Neutrophil (primary cell): Measurements from ENCODE around the gene UNKL.

Experiments used
- H3K27ac ChIP-seq: fragments of 200-600 bp; sonication (generic); 2 replicates; pipeline ENCODE4 v1.5.1; 2016; ENCODE audit warnings: mild to moderate bottlenecking, moderate library complexity
- H3K27me3 ChIP-seq: fragments of 200-600 bp; sonication (generic); 2 replicates; pipeline ENCODE4 v1.6.0; 2016; ENCODE audit warnings: mild to moderate bottlenecking
- H3K36me3 ChIP-seq: fragments of 200-600 bp; sonication (generic); 2 replicates; pipeline ENCODE4 v1.5.1; 2017
- H3K4me1 ChIP-seq, 2 experiments: fragments of 200-600 bp in 1 of 2; sonication (generic) in 1 of 2; 1 replicate in 1 of 2; 2 replicates in 1 of 2; pipeline versions ENCODE4 v1.5.1 to v1.6.1; 2013 to 2016; ENCODE audit warnings: low read depth in 1 of 2, low read length in 1 of 2, mild to moderate bottlenecking in 1 of 2, moderate library complexity in 1 of 2; ENCODE audit not compliant: control insufficient read depth in 1 of 2, insufficient read depth in 1 of 2
- H3K4me3 ChIP-seq, 2 experiments: fragments of 200-600 bp in 1 of 2; sonication (generic) in 1 of 2; 1 replicate in 1 of 2; 2 replicates in 1 of 2; pipeline ENCODE4 v1.5.1; 2013 to 2016; ENCODE audit warnings: low read depth in 1 of 2, low read length in 1 of 2, mild to moderate bottlenecking in 1 of 2, moderate library complexity in 1 of 2
- H3K9me3 ChIP-seq: fragments of 200-600 bp; sonication (generic); 2 replicates; pipeline ENCODE4 v1.5.1; 2016
- TF ChIP-seq, protein P1 (sequence below): fragments of 200-600 bp; sonication (generic); IDR thresholded peaks from 2 replicates; pipeline ENCODE4 v1.5.1; 2016; ENCODE audit warnings: antibody characterized with exemption

Gene UNKL

DNA sequence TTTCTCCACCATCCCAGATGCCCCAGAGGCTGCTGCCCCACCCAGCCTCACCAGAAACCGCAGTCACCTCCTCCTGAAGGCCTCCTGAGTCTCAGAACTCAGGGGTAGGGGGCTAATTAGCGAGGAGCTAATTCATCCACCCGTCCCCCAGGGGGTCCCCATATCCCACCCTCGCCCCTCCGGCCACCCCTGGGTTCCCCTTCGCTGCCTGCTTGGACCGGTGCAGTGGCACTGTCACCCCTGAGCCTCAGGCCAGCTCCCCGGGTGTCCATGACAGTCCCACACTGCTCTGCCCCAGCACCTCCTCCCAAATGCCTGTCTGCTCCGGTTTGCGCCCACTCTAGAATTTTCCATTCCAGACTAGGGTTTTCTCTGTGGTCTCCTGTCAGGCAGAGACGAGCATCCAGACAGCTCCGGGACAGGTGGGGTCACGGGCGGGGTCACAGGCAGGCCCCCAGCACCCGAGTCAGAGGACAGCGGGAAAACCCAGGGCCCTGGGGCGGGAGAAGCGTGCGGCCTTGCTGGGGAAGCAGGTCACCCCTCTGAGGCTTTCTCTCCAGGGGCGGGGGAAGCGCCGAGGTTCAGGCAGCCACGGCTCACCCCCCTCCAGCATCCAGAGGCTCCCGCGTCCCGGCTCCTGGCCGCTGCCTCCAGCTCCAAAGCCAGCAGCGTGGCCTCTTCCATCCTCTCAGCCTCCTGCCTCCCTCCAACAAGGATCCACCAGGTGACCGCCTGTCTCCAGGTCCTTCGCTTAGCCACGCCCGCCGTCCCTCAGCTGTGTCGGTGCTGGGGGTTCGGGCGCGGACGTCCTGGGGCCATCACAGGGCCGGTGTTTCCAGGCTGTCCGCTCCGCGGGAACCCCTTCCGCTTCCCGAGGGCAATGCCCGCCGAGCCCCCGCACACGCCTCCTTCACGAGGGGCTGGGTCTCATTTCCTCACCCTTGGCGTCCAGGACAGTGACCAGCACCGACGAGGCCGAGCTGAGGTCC lies 13.3 kb upstream of the UNKL start:
- Histone ChIP-seq H3K4me3 (no peak overlapping the region), H3K4me1 (peaks cover 0 to 3% of the 10 kb centered on the region in 2 experiments), H3K27me3 (peaks cover 50% of the 10 kb centered on the region), H3K9me3 (no peaks in the 10 kb centered on the region), H3K27ac (no peak overlapping the region), H3K36me3 (no peaks in the 10 kb centered on the region)
- TF ChIP-seq, protein P1, sequence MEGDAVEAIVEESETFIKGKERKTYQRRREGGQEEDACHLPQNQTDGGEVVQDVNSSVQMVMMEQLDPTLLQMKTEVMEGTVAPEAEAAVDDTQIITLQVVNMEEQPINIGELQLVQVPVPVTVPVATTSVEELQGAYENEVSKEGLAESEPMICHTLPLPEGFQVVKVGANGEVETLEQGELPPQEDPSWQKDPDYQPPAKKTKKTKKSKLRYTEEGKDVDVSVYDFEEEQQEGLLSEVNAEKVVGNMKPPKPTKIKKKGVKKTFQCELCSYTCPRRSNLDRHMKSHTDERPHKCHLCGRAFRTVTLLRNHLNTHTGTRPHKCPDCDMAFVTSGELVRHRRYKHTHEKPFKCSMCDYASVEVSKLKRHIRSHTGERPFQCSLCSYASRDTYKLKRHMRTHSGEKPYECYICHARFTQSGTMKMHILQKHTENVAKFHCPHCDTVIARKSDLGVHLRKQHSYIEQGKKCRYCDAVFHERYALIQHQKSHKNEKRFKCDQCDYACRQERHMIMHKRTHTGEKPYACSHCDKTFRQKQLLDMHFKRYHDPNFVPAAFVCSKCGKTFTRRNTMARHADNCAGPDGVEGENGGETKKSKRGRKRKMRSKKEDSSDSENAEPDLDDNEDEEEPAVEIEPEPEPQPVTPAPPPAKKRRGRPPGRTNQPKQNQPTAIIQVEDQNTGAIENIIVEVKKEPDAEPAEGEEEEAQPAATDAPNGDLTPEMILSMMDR: no peak

DNA sequence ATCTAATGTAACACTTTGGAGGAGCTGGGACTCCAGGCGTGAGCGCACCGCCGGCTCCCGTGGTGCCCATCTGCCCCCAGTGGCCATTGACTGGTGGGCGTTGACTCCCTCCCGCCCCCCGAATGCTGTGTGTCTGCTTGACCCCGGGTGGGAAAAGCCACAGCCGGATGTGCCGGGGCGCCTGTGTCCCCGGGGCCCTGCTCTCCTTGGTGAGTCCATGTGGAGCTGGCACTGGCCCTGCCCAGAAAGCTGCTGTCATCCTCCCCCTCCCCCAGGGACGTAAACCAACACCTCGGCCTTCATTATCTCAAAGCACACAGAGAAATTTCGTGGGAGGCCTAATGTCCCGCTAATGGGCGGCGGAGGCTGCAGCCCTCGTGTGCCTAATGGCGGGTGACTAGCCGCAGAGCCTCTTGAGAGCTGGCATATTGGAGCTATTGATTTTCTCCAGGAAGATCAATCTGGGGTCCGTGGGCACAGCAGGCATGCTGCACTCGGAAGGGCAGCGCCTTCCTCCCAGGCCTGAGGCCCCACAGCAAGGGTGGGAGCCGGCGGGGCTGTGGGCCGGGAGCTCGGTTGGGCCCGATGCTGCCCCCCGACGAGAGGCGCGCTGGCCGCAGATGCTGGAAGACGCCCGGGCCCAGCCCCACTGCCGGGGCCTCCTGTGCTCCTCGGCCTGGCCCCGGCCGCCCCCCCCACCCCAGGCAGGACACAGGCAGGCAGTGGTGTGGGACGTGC lies 12.4 kb upstream of the UNKL start:
- no peak overlapping the region for H3K4me3 ChIP-seq
- H3K36me3 ChIP-seq: no peaks in the 10 kb centered on the region
- H3K27me3 ChIP-seq: peaks cover 42% of the 10 kb centered on the region
- no peak overlapping the region for H3K27ac ChIP-seq
- TF ChIP-seq, protein P1: no peak
- H3K4me1 ChIP-seq: peaks cover 0 to 3% of the 10 kb centered on the region in 2 experiments
- no peaks in the 10 kb centered on the region for H3K9me3 ChIP-seq

DNA sequence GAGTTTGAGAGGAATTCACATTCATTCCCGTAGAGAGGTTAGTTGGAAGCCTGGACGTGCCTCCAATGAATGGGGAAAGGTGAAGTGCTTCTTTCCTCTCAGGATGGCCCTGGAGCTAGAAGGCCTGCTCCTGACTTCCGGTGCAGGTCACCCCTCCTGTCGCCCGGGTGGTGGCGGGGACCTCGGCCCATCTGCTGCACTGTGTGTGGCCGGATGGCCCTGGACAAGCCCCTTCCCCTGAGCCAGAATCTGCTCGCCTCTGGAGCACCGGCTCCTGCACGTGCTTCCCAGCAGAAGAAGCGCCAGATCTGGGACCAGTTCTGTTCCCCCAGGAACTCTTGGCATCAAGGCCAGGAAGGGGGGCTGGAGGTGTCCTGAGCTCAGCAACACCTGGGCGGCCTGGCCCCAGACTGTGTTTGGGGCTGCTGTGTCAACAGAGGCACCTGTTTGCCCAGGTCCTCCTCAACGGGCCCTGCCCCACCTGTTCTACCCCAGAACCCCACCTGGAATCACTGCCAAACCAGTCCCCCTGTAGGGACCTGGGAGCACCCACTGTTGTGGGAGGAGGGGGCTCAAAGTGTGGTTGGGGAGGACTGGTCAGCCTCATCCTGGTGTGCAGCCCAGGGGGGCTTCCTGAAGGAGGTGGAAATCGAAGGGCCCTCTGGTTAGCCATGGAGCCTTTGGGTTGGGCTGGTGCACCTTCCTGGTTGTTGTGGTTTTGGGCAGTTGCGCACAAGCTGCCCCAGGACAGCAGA lies 11.3 kb upstream of the UNKL start:
- Histone ChIP-seq H3K27ac (no peak overlapping the region), H3K4me3 (no peak overlapping the region), H3K9me3 (no peaks in the 10 kb centered on the region), H3K27me3 (peaks cover 30% of the 10 kb centered on the region), H3K4me1 (peaks cover 5 to 10% of the 10 kb centered on the region in 2 experiments), H3K36me3 (no peaks in the 10 kb centered on the region)
- TF ChIP-seq, protein P1: no peak

DNA sequence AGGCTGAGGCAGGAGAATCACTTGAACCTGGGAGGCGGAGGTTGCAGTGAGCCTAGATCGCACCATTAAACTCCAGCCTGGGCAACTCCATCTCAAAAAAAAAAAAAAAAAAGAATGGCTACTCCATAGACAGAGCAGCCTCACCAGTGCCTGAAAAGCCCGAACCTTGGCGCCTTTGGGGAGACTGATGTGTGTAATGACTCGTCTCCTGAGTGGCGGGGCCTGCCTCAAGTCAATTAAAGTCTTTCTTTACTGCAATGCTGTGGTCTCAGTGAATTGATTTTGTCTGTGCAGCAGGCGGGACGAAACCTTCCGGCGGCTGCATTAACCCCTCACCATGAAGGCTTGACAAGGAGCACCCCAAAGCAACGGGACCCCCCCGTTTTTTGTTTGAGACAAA lies 9.5 kb upstream of the UNKL start:
- no peaks in the 10 kb centered on the region for H3K36me3 ChIP-seq
- TF ChIP-seq, protein P1: no peak
- H3K4me3 ChIP-seq: no peak overlapping the region

DNA sequence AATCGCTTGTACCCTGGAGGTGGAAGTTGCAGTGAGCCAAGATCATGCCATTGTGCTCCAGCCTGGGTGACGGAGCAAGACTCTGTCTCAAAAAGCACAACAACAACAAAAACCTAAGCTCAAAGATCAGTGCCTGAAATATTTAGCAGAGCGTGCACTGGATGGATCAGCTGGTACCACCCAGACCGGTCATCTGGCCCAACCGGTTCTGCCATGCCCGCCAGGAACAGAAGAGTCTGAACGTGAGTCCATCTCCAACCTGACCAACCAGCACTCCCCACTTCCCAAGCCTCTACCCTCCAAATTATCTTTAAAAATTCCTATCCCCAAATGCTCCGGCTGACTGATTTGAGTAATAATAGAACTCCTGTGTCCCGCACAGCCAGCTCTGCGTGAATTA lies 7.6 kb upstream of the UNKL start:
- TF ChIP-seq, protein P1: no peak
- H3K27ac ChIP-seq: no peak overlapping the region

More for the DNA sequence above, 9.5 kb upstream of the UNKL start:
- H3K9me3 ChIP-seq: no peaks in the 10 kb centered on the region
- peaks cover 13 to 19% of the 10 kb centered on the region in 2 experiments for H3K4me1 ChIP-seq
- no peak overlapping the region for H3K27ac ChIP-seq
- H3K27me3 ChIP-seq: peaks cover 13% of the 10 kb centered on the region

More for the DNA sequence above, 7.6 kb upstream of the UNKL start:
- H3K36me3 ChIP-seq: no peaks in the 10 kb centered on the region
- no peak overlapping the region for H3K4me3 ChIP-seq
- no peaks in the 10 kb centered on the region for H3K27me3 ChIP-seq
- H3K9me3 ChIP-seq: no peaks in the 10 kb centered on the region
- H3K4me1 ChIP-seq: peaks cover 13 to 16% of the 10 kb centered on the region in 2 experiments
